Subcutaneous abdominal adipose tissue (tissue), 5 donors: ENCODE results near the gene SLC35E1.

Experiments
- H3K27ac ChIP-seq: one replicate; pipeline ENCODE4 v1.7.0; 2013; ENCODE audit warnings: low read depth, mild to moderate bottlenecking, inconsistent platforms, low read length, moderate library complexity
- H3K27me3 ChIP-seq, 5 donors: one replicate each; pipeline ENCODE4 v1.7.0; 2013; ENCODE audit warnings: low read length in 5 of 5, inconsistent platforms in 1 of 5; ENCODE audit not compliant: control insufficient read depth in 5 of 5, insufficient read depth in 4 of 5
- H3K36me3 ChIP-seq, 5 donors: one replicate each; pipeline ENCODE4 v1.7.0; 2013; ENCODE audit warnings: low read length in 5 of 5; ENCODE audit not compliant: control insufficient read depth in 5 of 5, insufficient read depth in 5 of 5
- H3K4me1 ChIP-seq, 5 donors: one replicate each; pipeline ENCODE4 v1.7.0; 2013; ENCODE audit warnings: low read length in 5 of 5, mild to moderate bottlenecking in 3 of 5, moderate library complexity in 1 of 5; ENCODE audit not compliant: control insufficient read depth in 5 of 5, insufficient read depth in 5 of 5
- H3K4me3 ChIP-seq, 5 donors: one replicate each; pipeline ENCODE4 v1.7.0; 2013; ENCODE audit warnings: low read length in 5 of 5, low read depth in 1 of 5
- H3K9ac ChIP-seq, 5 donors: one replicate each; pipeline ENCODE4 v1.7.0; 2013; ENCODE audit warnings: low read length in 5 of 5, mild to moderate bottlenecking in 4 of 5, moderate library complexity in 3 of 5
- H3K9me3 ChIP-seq, 5 donors: one replicate each; pipeline ENCODE4 v1.7.0; 2013; ENCODE audit warnings: low read length in 5 of 5; ENCODE audit not compliant: control insufficient read depth in 5 of 5
- donor health status: healthy.
- donor health status: healthy.
- donor health status: healthy.
- donor health status: healthy.
- donor health status: healthy.

The SLC35E1 gene

GRCh38 chr19:16589917-16590316 is 17.7 kb upstream of the SLC35E1 start:
- Histone ChIP-seq H3K27me3 (no peaks in the 10 kb centered on the region), H3K4me1 (peaks cover 29 to 82% (median 80%) of the 10 kb centered on the region in 5 donors), H3K9ac (no peak overlapping the region), H3K4me3 (no peak overlapping the region), H3K9me3 (no peaks in the 10 kb centered on the region), H3K36me3 (peaks cover 0 to 2% (median 0%) of the 10 kb centered on the region in 5 donors), H3K27ac (no peak overlapping the region)

GRCh38 chr19:16588824-16589577 is 16.8 kb upstream of the SLC35E1 start:
- Histone ChIP-seq H3K27me3 (peaks cover 0 to 3% (median 0%) of the 10 kb centered on the region in 5 donors), H3K36me3 (peaks cover 0 to 2% (median 0%) of the 10 kb centered on the region in 5 donors), H3K9ac (no peak overlapping the region), H3K4me1 (peaks cover 33 to 83% (median 80%) of the 10 kb centered on the region in 5 donors), H3K27ac (no peak overlapping the region), H3K4me3 (peak overlapping the region in 1 of 5 donors; percentile 58), H3K9me3 (no peaks in the 10 kb centered on the region)

DNA sequence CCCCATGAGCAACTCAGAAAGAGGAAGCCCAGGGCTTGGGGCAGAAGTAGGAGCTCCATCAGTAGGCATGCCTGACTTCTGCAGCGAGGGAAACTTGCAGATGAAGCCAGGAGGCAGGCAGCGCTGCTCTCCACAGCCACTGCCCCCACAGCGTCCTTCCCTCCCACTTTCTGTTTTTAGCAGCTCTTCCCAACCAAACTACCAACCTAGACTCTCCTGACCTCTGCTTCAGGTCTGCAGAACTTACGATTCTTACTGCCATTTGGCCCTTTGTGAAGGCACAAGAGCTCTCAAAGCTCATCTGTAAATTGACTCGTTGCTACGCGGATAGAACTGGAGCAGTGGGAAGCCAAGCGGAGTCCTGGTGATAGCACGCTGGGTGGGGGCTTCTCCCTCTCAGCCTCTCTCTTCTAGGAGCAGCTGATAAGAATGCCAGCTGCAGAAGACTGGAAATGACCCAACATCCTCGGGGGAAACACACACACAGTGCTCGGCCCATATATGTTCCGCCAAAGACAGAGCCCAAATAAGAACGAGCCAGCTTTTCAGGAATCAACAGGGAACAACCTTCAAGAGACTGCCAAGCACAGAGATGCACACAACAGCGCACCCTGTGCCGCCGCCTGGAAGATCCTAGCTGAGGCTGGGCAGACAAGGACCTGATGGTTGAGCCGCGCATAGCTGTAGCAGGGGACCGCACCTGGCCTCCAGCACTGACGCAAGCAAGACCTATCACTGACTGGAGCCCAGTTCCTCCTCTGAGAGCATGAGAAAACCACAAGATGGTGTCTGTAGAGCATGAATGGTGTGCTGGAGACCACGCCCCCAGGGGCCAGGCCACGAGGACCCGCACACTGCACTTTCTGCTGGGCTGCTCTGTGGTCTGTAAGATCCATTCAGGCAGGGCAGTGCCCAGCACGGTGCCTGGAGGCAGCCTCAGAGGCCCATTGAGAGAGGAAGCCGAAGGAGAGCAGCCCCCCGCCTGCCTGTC is 15.9 kb upstream of the SLC35E1 start:
- H3K4me1 ChIP-seq, result peaks cover 35 to 83% (median 80%) of the 10 kb centered on the region in 5 donors
- H3K4me3 ChIP-seq, result peak overlapping the region; percentile 31 to 61 (median 43)
- no peaks in the 10 kb centered on the region for H3K9me3 ChIP-seq
- no peaks in the 10 kb centered on the region for H3K36me3 ChIP-seq
- no peak overlapping the region for H3K27ac ChIP-seq
- peaks cover 0 to 3% (median 0%) of the 10 kb centered on the region in 5 donors for H3K27me3 ChIP-seq
- H3K9ac ChIP-seq, result peak overlapping the region in 3 of 5 donors; percentile 26 to 35 (median 31)

DNA sequence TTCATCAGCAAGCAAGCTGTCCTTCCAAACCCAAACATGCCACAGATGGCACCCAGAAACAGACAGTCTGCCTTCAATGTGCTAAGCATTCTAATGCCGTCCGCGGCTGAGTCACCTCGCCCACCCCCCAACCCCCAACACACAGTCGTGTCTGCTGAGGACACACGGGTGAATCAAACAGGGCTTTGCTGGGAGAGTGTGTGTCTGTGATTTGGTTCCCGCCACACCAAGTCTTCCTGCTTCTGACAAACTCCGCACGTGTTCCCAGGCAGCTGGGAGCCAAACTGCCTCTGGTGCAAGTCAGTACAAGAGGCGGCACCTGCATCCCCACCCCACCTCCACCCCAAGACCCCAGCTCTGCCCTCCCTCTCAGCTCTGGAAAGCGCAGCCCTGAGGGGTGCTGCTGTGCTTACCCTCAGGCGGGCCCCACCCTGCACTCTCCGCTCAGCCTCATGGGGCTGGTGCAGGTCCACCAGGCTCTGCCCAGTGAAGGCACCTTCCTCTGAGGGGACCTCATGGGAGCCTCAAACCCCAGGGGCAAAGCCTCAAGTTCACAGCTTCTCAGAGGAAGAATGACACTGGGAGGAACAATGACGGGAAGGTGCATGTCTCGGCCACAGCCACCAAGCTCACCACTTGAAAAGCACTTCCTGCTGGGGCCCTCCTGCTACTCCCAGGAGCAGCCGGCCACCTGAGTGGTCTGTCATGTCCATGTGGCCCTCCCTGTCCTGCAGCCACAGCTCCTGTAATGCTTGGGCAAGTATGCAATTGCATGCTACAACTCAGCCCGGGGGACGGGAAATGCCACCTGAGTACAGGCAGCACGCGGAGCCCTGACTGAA is 15.0 kb upstream of the SLC35E1 start:
- no peak overlapping the region for H3K27ac ChIP-seq
- peaks cover 34 to 83% (median 80%) of the 10 kb centered on the region in 5 donors for H3K4me1 ChIP-seq
- peak overlapping the region in 2 of 5 donors; percentile 26 to 35 for H3K9ac ChIP-seq
- peak overlapping the region in 3 of 5 donors; percentile 31 to 61 (median 58) for H3K4me3 ChIP-seq
- no peaks in the 10 kb centered on the region for H3K9me3 ChIP-seq
- no peaks in the 10 kb centered on the region for H3K36me3 ChIP-seq
- peaks cover 0 to 3% (median 0%) of the 10 kb centered on the region in 5 donors for H3K27me3 ChIP-seq

DNA sequence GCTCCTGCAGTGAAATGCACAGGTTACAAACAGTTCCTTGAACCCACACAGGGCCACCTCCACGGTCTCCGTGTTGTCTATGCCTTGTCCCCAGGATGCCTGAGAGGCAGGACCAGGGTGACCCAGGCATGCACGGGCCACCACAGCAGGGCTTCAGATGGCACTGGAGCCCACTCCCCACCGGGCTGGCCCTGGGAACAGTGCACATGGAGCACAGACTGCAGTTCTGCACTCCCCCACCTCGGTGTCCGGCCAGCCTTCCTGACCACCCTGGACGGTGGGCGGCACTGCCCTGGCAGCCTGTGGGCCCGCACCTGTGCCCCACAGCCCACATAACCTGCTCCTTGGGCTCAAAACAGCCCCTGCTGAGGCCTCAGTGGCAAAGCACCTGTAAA is 14.3 kb upstream of the SLC35E1 start:
- Histone ChIP-seq H3K27me3 (peaks cover 0 to 3% (median 0%) of the 10 kb centered on the region in 5 donors), H3K27ac (peak overlapping the region; percentile 16), H3K4me3 (no peak overlapping the region), H3K4me1 (peaks cover 37 to 86% (median 82%) of the 10 kb centered on the region in 5 donors), H3K9ac (no peak overlapping the region), H3K36me3 (no peaks in the 10 kb centered on the region), H3K9me3 (no peaks in the 10 kb centered on the region)

DNA sequence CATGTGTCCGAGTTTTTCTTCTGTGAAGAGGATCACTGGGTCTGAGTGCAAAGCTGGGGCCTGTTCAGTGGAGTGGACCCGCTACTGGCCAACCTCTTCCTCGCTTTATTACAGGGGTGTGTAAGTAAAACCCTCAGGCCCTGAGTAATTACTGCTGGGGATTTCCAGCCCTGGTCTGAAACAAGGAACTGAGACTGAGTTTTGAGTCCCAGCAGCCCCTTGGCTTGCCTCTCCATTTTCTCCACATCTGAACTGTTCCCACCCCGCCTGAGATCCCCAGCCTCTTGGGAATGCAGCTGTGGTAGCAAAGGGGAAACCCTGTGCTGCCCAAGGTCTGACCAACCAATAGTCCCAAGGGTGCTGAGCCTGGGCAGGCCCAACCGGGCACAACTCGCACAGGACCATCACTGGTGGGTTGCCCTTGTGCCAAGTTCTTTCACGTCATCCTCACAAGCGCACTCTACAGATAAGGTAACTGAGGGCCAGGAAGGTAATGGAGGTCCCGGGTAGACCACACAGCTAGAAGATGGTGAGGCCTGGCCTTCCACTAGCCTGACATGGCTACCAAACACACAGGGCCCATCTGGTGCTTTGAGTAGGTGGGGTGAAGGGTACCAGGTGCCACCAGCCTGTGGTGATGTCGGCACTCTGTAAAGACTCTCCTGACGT is 13.7 kb upstream of the SLC35E1 start:
- peaks cover 43 to 91% (median 87%) of the 10 kb centered on the region in 5 donors for H3K4me1 ChIP-seq
- peak overlapping the region in 1 of 5 donors; percentile 6 for H3K4me3 ChIP-seq
- no peaks in the 10 kb centered on the region for H3K9me3 ChIP-seq
- H3K27me3 ChIP-seq, result peaks cover 0 to 3% (median 0%) of the 10 kb centered on the region in 5 donors
- peak overlapping the region in 3 of 5 donors; percentile 18 to 70 (median 26) for H3K9ac ChIP-seq
- peak overlapping the region; percentile 79 for H3K27ac ChIP-seq
- no peaks in the 10 kb centered on the region for H3K36me3 ChIP-seq

- peaks cover 0 to 3% (median 0%) of the 10 kb centered on the region in 5 donors for H3K27me3 ChIP-seq
- peak overlapping the region in 3 of 5 donors; percentile 18 to 70 (median 26) for H3K9ac ChIP-seq
- peak overlapping the region; percentile 79 for H3K27ac ChIP-seq
- H3K36me3 ChIP-seq, result no peaks in the 10 kb centered on the region
- H3K9me3 ChIP-seq, result no peaks in the 10 kb centered on the region
- peaks cover 45 to 97% (median 92%) of the 10 kb centered on the region in 5 donors for H3K4me1 ChIP-seq
- H3K4me3 ChIP-seq, result peak overlapping the region in 4 of 5 donors; percentile 6 to 32 (median 8)
Measured at GRCh38 chr19:16585094-16585801, 13.0 kb upstream of the SLC35E1 start.

GRCh38 chr19:16584248-16585093 is 12.3 kb upstream of the SLC35E1 start:
- H3K27ac ChIP-seq, result peak overlapping the region; percentile 79
- H3K36me3 ChIP-seq, result peaks cover 0 to 5% (median 0%) of the 10 kb centered on the region in 5 donors
- peak overlapping the region in 3 of 5 donors; percentile 0 to 70 (median 66) for H3K9ac ChIP-seq
- no peaks in the 10 kb centered on the region for H3K9me3 ChIP-seq
- peaks cover 45 to 90% (median 89%) of the 10 kb centered on the region in 5 donors for H3K4me1 ChIP-seq
- H3K27me3 ChIP-seq, result peaks cover 0 to 3% (median 0%) of the 10 kb centered on the region in 5 donors
- H3K4me3 ChIP-seq, result peak overlapping the region; percentile 7 to 47 (median 25)
